KMS-11 (cell line): ENCODE results near the gene GRID2.

ENCODE experiments used
- H2AFZ ChIP-seq: fragments of 200-600 bp; sonication (generic); 2 replicates; pipeline ENCODE4 v1.6.1; 2016; ENCODE audit warnings: antibody characterized with exemption, mixed run types, low read depth
- H3K27ac ChIP-seq: fragments of 200-600 bp; sonication (generic); 2 replicates; pipeline ENCODE4 v1.6.1; 2016; ENCODE audit warnings: mild to moderate bottlenecking, mixed run types
- H3K27me3 ChIP-seq: fragments of 200-600 bp; sonication (generic); 2 replicates; pipeline ENCODE4 v1.6.1; 2017; ENCODE audit warnings: mild to moderate bottlenecking, low read depth, mixed run types, moderate library complexity; ENCODE audit not compliant: insufficient read depth
- H3K36me3 ChIP-seq: fragments of 200-600 bp; sonication (generic); 2 replicates; pipeline ENCODE4 v1.6.1; 2017; ENCODE audit warnings: mild to moderate bottlenecking, mixed run types; ENCODE audit not compliant: insufficient read depth
- H3K4me1 ChIP-seq: fragments of 200-600 bp; sonication (generic); 2 replicates; pipeline ENCODE4 v1.6.1; 2016; ENCODE audit warnings: mild to moderate bottlenecking, low read depth, mixed run types; ENCODE audit not compliant: poor library complexity, severe bottlenecking
- H3K4me2 ChIP-seq: fragments of 200-600 bp; sonication (generic); 2 replicates; pipeline ENCODE4 v1.7.0; 2016; ENCODE audit warnings: mild to moderate bottlenecking, mixed run types
- H3K4me3 ChIP-seq: fragments of 200-600 bp; sonication (generic); IDR thresholded peaks from 2 replicates; pipeline ENCODE4 v1.6.1; 2017; ENCODE audit warnings: low read depth, low read length, mixed read lengths; ENCODE audit not compliant: insufficient read depth
- H3K79me2 ChIP-seq: fragments of 200-600 bp; sonication (generic); 2 replicates; pipeline ENCODE4 v1.6.1; 2016; ENCODE audit warnings: low read depth, mixed run types; ENCODE audit not compliant: insufficient read depth
- H3K9ac ChIP-seq: fragments of 200-600 bp; sonication (generic); 2 replicates; pipeline ENCODE4 v1.6.1; 2016; ENCODE audit warnings: mild to moderate bottlenecking, mixed run types
- H4K20me1 ChIP-seq: fragments of 200-600 bp; sonication (generic); 2 replicates; pipeline ENCODE4 v1.6.1; 2016; ENCODE audit warnings: mild to moderate bottlenecking, mixed run types; ENCODE audit not compliant: insufficient read depth
- TF ChIP-seq, protein P1 (sequence below): fragments of 200-600 bp; sonication (generic); conservative IDR thresholded peaks from 2 replicates; pipeline ENCODE4 v1.6.1; 2017; ENCODE audit warnings: low read depth, mild to moderate bottlenecking, antibody characterized with exemption, low read length, moderate library complexity, mixed read lengths

GRID2 gene

DNA sequence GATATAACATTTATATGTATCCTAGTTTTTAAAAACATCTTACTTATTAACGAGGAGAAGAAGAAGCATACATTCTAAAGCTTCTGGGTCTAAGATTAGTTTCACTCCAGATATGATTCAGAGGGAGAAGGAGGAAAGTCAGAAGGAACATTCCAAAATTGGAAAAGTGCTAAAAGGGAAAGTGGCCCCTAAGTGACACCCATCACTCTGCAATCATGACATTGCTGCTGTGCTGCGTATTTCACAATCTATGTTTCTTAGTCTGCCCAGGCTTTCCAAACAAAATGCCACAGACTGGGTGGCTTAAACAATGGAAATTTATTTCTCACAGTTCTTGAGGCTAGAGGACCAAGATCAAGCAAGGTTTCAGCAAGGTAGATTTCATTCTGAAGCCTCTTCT is 1452.3 kb downstream of the GRID2 start:
- H3K79me2 ChIP-seq, result no peaks in the 10 kb centered on the region
- no peaks in the 10 kb centered on the region for H3K27me3 ChIP-seq
- H3K4me3 ChIP-seq, result no peak overlapping the region
- no peak overlapping the region for H2AFZ ChIP-seq
- no peak overlapping the region for H3K4me2 ChIP-seq
- H3K36me3 ChIP-seq, result no peaks in the 10 kb centered on the region
- TF ChIP-seq, protein P1, sequence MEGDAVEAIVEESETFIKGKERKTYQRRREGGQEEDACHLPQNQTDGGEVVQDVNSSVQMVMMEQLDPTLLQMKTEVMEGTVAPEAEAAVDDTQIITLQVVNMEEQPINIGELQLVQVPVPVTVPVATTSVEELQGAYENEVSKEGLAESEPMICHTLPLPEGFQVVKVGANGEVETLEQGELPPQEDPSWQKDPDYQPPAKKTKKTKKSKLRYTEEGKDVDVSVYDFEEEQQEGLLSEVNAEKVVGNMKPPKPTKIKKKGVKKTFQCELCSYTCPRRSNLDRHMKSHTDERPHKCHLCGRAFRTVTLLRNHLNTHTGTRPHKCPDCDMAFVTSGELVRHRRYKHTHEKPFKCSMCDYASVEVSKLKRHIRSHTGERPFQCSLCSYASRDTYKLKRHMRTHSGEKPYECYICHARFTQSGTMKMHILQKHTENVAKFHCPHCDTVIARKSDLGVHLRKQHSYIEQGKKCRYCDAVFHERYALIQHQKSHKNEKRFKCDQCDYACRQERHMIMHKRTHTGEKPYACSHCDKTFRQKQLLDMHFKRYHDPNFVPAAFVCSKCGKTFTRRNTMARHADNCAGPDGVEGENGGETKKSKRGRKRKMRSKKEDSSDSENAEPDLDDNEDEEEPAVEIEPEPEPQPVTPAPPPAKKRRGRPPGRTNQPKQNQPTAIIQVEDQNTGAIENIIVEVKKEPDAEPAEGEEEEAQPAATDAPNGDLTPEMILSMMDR, result no peak
- no peak overlapping the region for H3K27ac ChIP-seq
- no peaks in the 10 kb centered on the region for H3K4me1 ChIP-seq
- no peaks in the 10 kb centered on the region for H4K20me1 ChIP-seq
- no peak overlapping the region for H3K9ac ChIP-seq

DNA sequence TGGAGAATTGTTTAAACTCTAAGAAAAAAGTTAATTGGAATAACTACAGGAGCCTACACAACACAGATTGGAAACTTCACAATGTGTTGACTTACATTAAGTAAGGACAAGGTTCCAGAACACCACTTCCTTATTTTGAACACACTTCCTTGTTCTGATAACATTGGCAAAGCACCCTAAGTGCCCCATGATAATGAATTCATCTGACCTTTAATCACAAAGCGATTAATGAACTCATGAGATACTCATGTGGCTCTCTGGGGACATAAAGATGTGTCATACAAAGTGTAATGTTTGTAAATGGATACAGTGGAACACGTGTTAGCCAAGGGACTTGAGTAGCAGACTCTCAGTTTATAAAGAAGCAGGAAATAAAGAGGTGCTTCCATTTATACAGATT is 1455.7 kb downstream of the GRID2 start:
- H3K4me2 ChIP-seq, result no peak overlapping the region
- no peaks in the 10 kb centered on the region for H3K79me2 ChIP-seq
- H3K27ac ChIP-seq, result no peak overlapping the region
- no peaks in the 10 kb centered on the region for H3K36me3 ChIP-seq
- no peaks in the 10 kb centered on the region for H3K27me3 ChIP-seq
- H4K20me1 ChIP-seq, result no peaks in the 10 kb centered on the region
- H2AFZ ChIP-seq, result no peak overlapping the region
- H3K9ac ChIP-seq, result no peak overlapping the region
- H3K4me3 ChIP-seq, result no peak overlapping the region
- no peaks in the 10 kb centered on the region for H3K4me1 ChIP-seq
- TF ChIP-seq, protein P1, result no peak

DNA sequence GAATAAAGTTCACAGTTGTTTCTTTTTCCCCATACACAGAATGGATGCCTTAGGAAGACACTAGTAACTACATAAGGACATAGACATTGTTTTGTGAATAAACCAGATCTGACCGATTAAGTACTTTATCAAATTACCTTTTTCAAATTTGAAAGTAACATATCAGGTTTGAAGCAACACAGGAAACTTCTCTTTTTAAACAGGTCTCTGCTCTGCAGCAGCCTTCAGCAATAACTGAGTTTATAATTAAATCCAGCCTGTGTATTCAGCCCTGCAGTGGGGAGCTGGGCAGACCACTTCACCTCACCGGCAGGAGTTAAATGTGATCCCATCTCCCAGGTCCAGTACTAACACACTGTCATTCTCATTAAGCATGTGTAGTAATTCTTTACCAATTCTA is 1456.5 kb downstream of the GRID2 start:
- Histone ChIP-seq H4K20me1 (no peaks in the 10 kb centered on the region), H3K9ac (no peak overlapping the region), H3K27me3 (no peaks in the 10 kb centered on the region), H3K4me2 (no peak overlapping the region), H3K36me3 (no peaks in the 10 kb centered on the region), H3K4me3 (no peak overlapping the region), H3K79me2 (no peaks in the 10 kb centered on the region), H2AFZ (no peak overlapping the region), H3K27ac (no peak overlapping the region), H3K4me1 (no peaks in the 10 kb centered on the region)
- TF ChIP-seq, protein P1, result no peak

DNA sequence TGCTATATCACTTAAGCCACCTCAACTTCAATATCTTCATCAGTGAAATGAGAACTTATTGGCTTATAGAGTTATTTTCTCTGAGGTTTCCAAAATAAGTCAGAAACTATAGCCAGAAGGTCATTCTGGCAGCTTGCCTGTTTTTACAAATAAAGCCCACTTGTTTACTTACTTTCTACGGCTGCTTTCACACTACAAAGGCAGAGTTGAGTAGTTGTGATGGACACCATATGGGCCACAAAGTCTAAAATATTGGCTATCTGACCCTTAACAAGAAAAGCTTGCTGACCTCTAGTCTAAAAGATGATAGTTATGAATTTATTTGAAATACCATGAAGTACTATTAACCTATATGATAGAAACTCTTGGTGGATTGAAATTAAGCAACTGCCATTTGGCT is 1457.5 kb downstream of the GRID2 start:
- Histone ChIP-seq H3K27ac (no peak overlapping the region), H3K27me3 (no peaks in the 10 kb centered on the region), H3K79me2 (no peaks in the 10 kb centered on the region), H3K4me3 (no peak overlapping the region), H3K4me2 (no peak overlapping the region), H2AFZ (no peak overlapping the region), H3K9ac (no peak overlapping the region), H3K4me1 (no peaks in the 10 kb centered on the region), H3K36me3 (no peaks in the 10 kb centered on the region), H4K20me1 (no peaks in the 10 kb centered on the region)
- TF ChIP-seq, protein P1, result no peak
